H9 (cell line): ENCODE measurements around the gene PBX1. TPM values are rescaled to one million over a fixed set of nuclear protein-coding genes. Genes with fewer than 3 reads are reported as not detected.

Source experiments
- DNase-seq: peaks from one replicate; pipeline ENCODE4 v3.0.0-alpha.2; 2017
- H2AFZ ChIP-seq: one replicate; pipeline ENCODE4 v1.6.1; 2013; ENCODE audit warnings: mild to moderate bottlenecking, low read length, control low read depth, moderate library complexity
- H2AK5ac ChIP-seq: 2 replicates; pipeline ENCODE4 v1.6.1; 2013; ENCODE audit warnings: low read length, control low read depth, mixed read lengths; ENCODE audit not compliant: insufficient read length
- H2BK120ac ChIP-seq: one replicate; pipeline ENCODE4 v1.6.1; 2013; ENCODE audit warnings: low read depth, mild to moderate bottlenecking, low read length, control low read depth, inconsistent platforms; ENCODE audit not compliant: poor library complexity, severe bottlenecking
- H2BK12ac ChIP-seq: 2 replicates; pipeline ENCODE4 v1.6.1; 2013; ENCODE audit warnings: low read length, control low read depth, mixed read lengths, low read depth; ENCODE audit not compliant: insufficient read length
- H2BK15ac ChIP-seq: 2 replicates; pipeline ENCODE4 v1.6.1; 2013; ENCODE audit warnings: low read depth, low read length, control low read depth
- H2BK20ac ChIP-seq: one replicate; pipeline ENCODE4 v1.6.1; 2013; ENCODE audit warnings: low read depth, mild to moderate bottlenecking, low read length, control low read depth, inconsistent platforms; ENCODE audit not compliant: poor library complexity, severe bottlenecking
- H2BK5ac ChIP-seq: 2 replicates; pipeline ENCODE4 v1.6.1; 2013; ENCODE audit warnings: low read length, control low read depth, mixed read lengths; ENCODE audit not compliant: insufficient read length
- H3K14ac ChIP-seq: 2 replicates; pipeline ENCODE4 v1.6.1; 2013; ENCODE audit warnings: low read length, control low read depth; ENCODE audit not compliant: insufficient read depth
- H3K18ac ChIP-seq: 2 replicates; pipeline ENCODE4 v1.6.1; 2013; ENCODE audit warnings: low read depth, mild to moderate bottlenecking, mixed read lengths, low read length, control low read depth; ENCODE audit not compliant: insufficient read length
- H3K23ac ChIP-seq: 2 replicates; pipeline ENCODE4 v1.6.1; 2013; ENCODE audit warnings: low read length, control low read depth, mixed read lengths, low read depth; ENCODE audit not compliant: insufficient read length
- H3K23me2 ChIP-seq: 2 replicates; pipeline ENCODE4 v1.6.1; 2013; ENCODE audit warnings: low read depth, mild to moderate bottlenecking, mixed read lengths, low read length, control low read depth; ENCODE audit not compliant: insufficient read length, poor library complexity, severe bottlenecking
- H3K27ac ChIP-seq: 2 replicates; pipeline ENCODE4 v1.5.1; 2013; ENCODE audit warnings: low read length, control low read depth, mixed read lengths, low read depth; ENCODE audit not compliant: insufficient read length
- H3K27me3 ChIP-seq: 2 replicates; pipeline ENCODE4 v1.6.1; 2013; ENCODE audit warnings: low read length, control low read depth, inconsistent platforms; ENCODE audit not compliant: insufficient read depth
- H3K4ac ChIP-seq: 2 replicates; pipeline ENCODE4 v1.6.1; 2013; ENCODE audit warnings: low read depth, mild to moderate bottlenecking, control low read depth, inconsistent platforms, low read length, moderate library complexity
- H3K4me1 ChIP-seq: 2 replicates; pipeline ENCODE4 v1.6.1; 2013; ENCODE audit warnings: low read length, control low read depth, inconsistent platforms; ENCODE audit not compliant: insufficient read depth
- H3K4me2 ChIP-seq: 2 replicates; pipeline ENCODE4 v1.6.1; 2013; ENCODE audit warnings: low read length, control low read depth, mixed read lengths; ENCODE audit not compliant: insufficient read length, insufficient read depth
- H3K56ac ChIP-seq: 2 replicates; pipeline ENCODE4 v1.6.1; 2013; ENCODE audit warnings: low read depth, mild to moderate bottlenecking, mixed read lengths, low read length, control low read depth; ENCODE audit not compliant: insufficient read length
- H3K79me1 ChIP-seq: 2 replicates; pipeline ENCODE4 v1.6.1; 2013; ENCODE audit warnings: low read depth, mild to moderate bottlenecking, moderate library complexity, low read length, control low read depth, inconsistent platforms; ENCODE audit not compliant: insufficient read depth, poor library complexity, severe bottlenecking
- H3K79me2 ChIP-seq: 2 replicates; pipeline ENCODE4 v1.6.1; 2013; ENCODE audit warnings: low read length, control low read depth, inconsistent platforms; ENCODE audit not compliant: insufficient read depth
- H3K9ac ChIP-seq: 2 replicates; pipeline ENCODE4 v1.6.1; 2013; ENCODE audit warnings: low read length, control low read depth, mixed read lengths; ENCODE audit not compliant: insufficient read length; ENCODE audit errors: extremely low read depth
- H3K9me3 ChIP-seq: one replicate; pipeline ENCODE4 v1.6.1; 2013; ENCODE audit warnings: low read depth, low read length, inconsistent platforms; ENCODE audit not compliant: control insufficient read depth
- H3T11ph ChIP-seq: one replicate; pipeline ENCODE4 v1.6.1; 2013; ENCODE audit warnings: mild to moderate bottlenecking, low read length, control low read depth, inconsistent platforms
- H4K20me1 ChIP-seq: one replicate; pipeline ENCODE4 v1.6.1; 2013; ENCODE audit not compliant: control insufficient read depth, insufficient read length, insufficient read depth
- H4K5ac ChIP-seq: 2 replicates; pipeline ENCODE4 v1.6.1; 2013; ENCODE audit warnings: low read depth, mild to moderate bottlenecking, mixed read lengths, low read length, control low read depth; ENCODE audit not compliant: insufficient read length
- H4K8ac ChIP-seq: replicated peaks from 2 replicates; pipeline ENCODE4 v1.6.1; 2013; ENCODE audit warnings: low read length, control low read depth, mixed read lengths, low read depth; ENCODE audit not compliant: insufficient read length
- H4K91ac ChIP-seq: 2 replicates; pipeline ENCODE4 v1.6.1; 2013; ENCODE audit warnings: low read depth, mild to moderate bottlenecking, moderate library complexity, mixed read lengths, low read length, control low read depth; ENCODE audit not compliant: insufficient read length
- H3K27ac Mint-ChIP-seq, 3 experiments: 2 replicates in 2 of 3; 3 replicates in 1 of 3; pipeline ENCODE4 v1.8.0; 2020 to 2021; ENCODE audit warnings: mixed read lengths in 3 of 3, mild to moderate bottlenecking in 1 of 3, moderate library complexity in 1 of 3
- H3K27me3 Mint-ChIP-seq: 2 replicates; pipeline ENCODE4 v1.8.0; 2021; ENCODE audit warnings: low read depth, mild to moderate bottlenecking, moderate library complexity, mixed read lengths
- H3K36me3 Mint-ChIP-seq, 3 experiments: 2 replicates in 2 of 3; 3 replicates in 1 of 3; pipeline ENCODE4 v1.8.0; 2020 to 2021; ENCODE audit warnings: low read depth in 3 of 3, mixed read lengths in 3 of 3; ENCODE audit not compliant: insufficient read depth in 1 of 3
- H3K4me1 Mint-ChIP-seq, 2 experiments: 2 replicates each; pipeline ENCODE4 v1.8.0; 2020; ENCODE audit warnings: mixed read lengths in 2 of 2
- H3K4me3 Mint-ChIP-seq, 2 experiments: 2 replicates in 1 of 2; 3 replicates in 1 of 2; pipeline ENCODE4 v1.8.0; 2020 to 2021; ENCODE audit warnings: mild to moderate bottlenecking in 2 of 2, mixed read lengths in 2 of 2, moderate library complexity in 1 of 2
- H3K9me3 Mint-ChIP-seq, 2 experiments: 2 replicates in 1 of 2; 3 replicates in 1 of 2; pipeline ENCODE4 v1.8.0; 2020; ENCODE audit warnings: mild to moderate bottlenecking in 2 of 2, mixed read lengths in 2 of 2, moderate library complexity in 1 of 2
- CTCF ChIP-seq: fragments of 200-600 bp; sonication (generic); conservative IDR thresholded peaks from 3 replicates; pipeline ENCODE4 v1.8.0; 2021; ENCODE audit warnings: antibody characterized with exemption, mild to moderate bottlenecking
- WGBS: extraction: QIAGEN DNeasy Blood & Tissue Kit; methylation state at CpG from one replicate; pipeline ENCODE4 v1.1.7; 2013; ENCODE audit warnings: missing lambda C conversion rate, low lambda C conversion rate, mixed read lengths; ENCODE audit not compliant: insufficient read length; ENCODE audit errors: extremely low coverage; 5-methylcytosine and 5-hydroxymethylcytosine counted together
- total RNA-seq: library from RNA; stranded (reverse); gene quantifications from 2 replicates; pipeline ENCODE4 v1.2.1, GENCODE V29; 2021

The PBX1 gene
- total RNA-seq, 1 experiment from 2014 or later, result 142 TPM

GRCh38 chr1:164774413-164774812 lies 215.4 kb downstream of the PBX1 start:
- no peak overlapping the region for H4K91ac ChIP-seq
- H3K23ac ChIP-seq, result no peak overlapping the region
- H2BK12ac ChIP-seq, result no peak overlapping the region
- H3K18ac ChIP-seq, result no peak overlapping the region
- Mint-ChIP-seq H3K36me3 (no peaks in the 10 kb centered on the region; a peak in 1 of 7 replicates), H3K4me1 (peaks cover 51 to 70% of the 10 kb centered on the region in 2 experiments), H3K9me3 (no peaks in the 10 kb centered on the region), H3K4me3 (no peak overlapping the region), H3K27me3 (no peaks in the 10 kb centered on the region), H3K27ac (peak overlapping the region in 1 of 3 experiments; percentile 67; a peak in 1 of 7 replicates)
- no peaks in the 10 kb centered on the region for H3K27me3 ChIP-seq
- WGBS, result no CpG with 5 or more reads among the region's 4 CpGs
- no peak overlapping the region for H3K9ac ChIP-seq
- H4K8ac ChIP-seq, result no peak overlapping the region
- H3K56ac ChIP-seq, result no peak overlapping the region
- H3K23me2 ChIP-seq, result no peaks in the 10 kb centered on the region
- H3K79me1 ChIP-seq, result peaks cover 6% of the 10 kb centered on the region
- H4K20me1 ChIP-seq, result no peaks in the 10 kb centered on the region
- H3T11ph ChIP-seq, result no peak overlapping the region
- H3K9me3 ChIP-seq, result no peaks in the 10 kb centered on the region
- H4K5ac ChIP-seq, result no peak overlapping the region
- no peak overlapping the region for H3K14ac ChIP-seq
- H2BK20ac ChIP-seq, result no peak overlapping the region
- no peak overlapping the region for H3K4me2 ChIP-seq
- H2AFZ ChIP-seq, result no peak overlapping the region
- no peaks in the 10 kb centered on the region; the same call in 1 of the 2 replicates for H3K79me2 ChIP-seq
- TF ChIP-seq CTCF, result no peak; the same call in 1 of the 3 replicates
- H2BK120ac ChIP-seq, result no peak overlapping the region
- no peak overlapping the region for H3K27ac ChIP-seq
- no peak overlapping the region for H2BK5ac ChIP-seq
- H3K4ac ChIP-seq, result no peak overlapping the region
- H3K4me1 ChIP-seq, result no peaks in the 10 kb centered on the region; the same call in 1 of the 2 replicates
- H2AK5ac ChIP-seq, result no peak overlapping the region
- no peak for DNase-seq
- H2BK15ac ChIP-seq, result no peak overlapping the region
